Transverse colon (tissue), 4 donors: ENCODE measurements around the gene KCTD21. TPM values are rescaled to one million over a fixed set of nuclear protein-coding genes. Genes with fewer than 3 reads are reported as not detected.

Experiments
- DNase-seq: peaks from one replicate; pipeline ENCODE4 v3.0.0-alpha.2; 2019
- H3K27ac ChIP-seq, 4 donors: fragments of 200-600 bp; sonication (generic); 2 replicates each; pipeline ENCODE4 v1.5.1; 2016 to 2018; ENCODE audit warnings: inconsistent platforms in 4 of 4
- H3K27me3 ChIP-seq: fragments of 200-600 bp; sonication (generic); 2 replicates; pipeline ENCODE4 v1.5.1; 2017; ENCODE audit warnings: inconsistent platforms
- H3K36me3 ChIP-seq, 4 donors: fragments of 200-600 bp; sonication (generic); 2 replicates each; pipeline ENCODE4 v1.5.1; 2017 to 2019; ENCODE audit warnings: inconsistent platforms in 4 of 4
- H3K4me1 ChIP-seq, 4 donors: fragments of 200-600 bp; sonication (generic); 2 replicates each; pipeline ENCODE4 v1.5.1; 2017 to 2020; ENCODE audit warnings: inconsistent platforms in 4 of 4
- H3K4me3 ChIP-seq, 4 donors: fragments of 200-600 bp; sonication (generic); 1 replicate in 1 of 4; 2 replicates in 3 of 4; pipeline versions ENCODE4 v1.5.1 to v1.6.1; 2017 to 2019; ENCODE audit warnings: inconsistent platforms in 4 of 4
- H3K9me3 ChIP-seq, 2 donors: fragments of 200-600 bp; sonication (generic); 2 replicates each; pipeline ENCODE4 v1.5.1; 2017 to 2019; ENCODE audit warnings: inconsistent platforms in 2 of 2
- EP300 ChIP-seq: sonication (generic); formaldehyde crosslinking; IDR thresholded peaks from one replicate; pipeline ENCODE4 v1.6.1; 2017; ENCODE audit warnings: antibody characterized with exemption, low read depth
- POLR2A ChIP-seq: fragments of 450-650 bp; IDR thresholded peaks from one replicate; pipeline ENCODE4 v1.6.1; 2016; ENCODE audit warnings: antibody characterized with exemption, mild to moderate bottlenecking, moderate library complexity
- POLR2AphosphoS5 ChIP-seq, 3 donors: sonication (generic); formaldehyde crosslinking; IDR thresholded peaks; one replicate each; pipeline ENCODE4 v1.6.1; 2016; ENCODE audit warnings: antibody characterized with exemption in 3 of 3
- WGBS, 2 donors: methylation state at CpG; one replicate each; pipeline ENCODE4 v1.1.5; 2018; ENCODE audit warnings: low coverage in 1 of 2; 5-methylcytosine and 5-hydroxymethylcytosine counted together
- in situ Hi-C, 4 donors: fragments of 200-750 bp; cut with MboI; loops; one replicate each; pipeline versions ENCODE4 v1.15.0 to v1.15.1; 2017; ENCODE audit warnings: low sequenced_read_pairs in 3 of 4, low pct_ligation_motif_present in 1 of 4, low pct_unique_long_range_greater_than_20kb in 1 of 4
- intact Hi-C: fragments of 100-400 bp; cut with DNase I; formaldehyde crosslinking; loops from one replicate; pipeline ENCODE4 v1.15.1; 2023; ENCODE audit warnings: low total_unique reads
- total RNA-seq, 4 donors: library from RNA; depleted of rRNA; stranded (reverse); fragments of >200 nt; gene quantifications; one replicate each; pipeline ENCODE4 v1.1.0, GENCODE V29; 2016
- TF ChIP-seq, protein P1 (sequence below), 5 experiments: fragments of 200-600 bp in 3 of 5; fragments of 450-650 bp in 2 of 5; sonication (generic) in 3 of 5; IDR thresholded peaks; 1 replicate in 2 of 5; 2 replicates in 3 of 5; pipeline ENCODE4 v1.5.1; 2016 to 2017; ENCODE audit warnings: antibody characterized with exemption in 5 of 5, inconsistent platforms in 3 of 5, mild to moderate bottlenecking in 2 of 5, moderate library complexity in 1 of 5

Gene KCTD21
- total RNA-seq, 4 donors from 2014 or later, result 10.9 to 55.0 (median 29.2) TPM

DNA sequence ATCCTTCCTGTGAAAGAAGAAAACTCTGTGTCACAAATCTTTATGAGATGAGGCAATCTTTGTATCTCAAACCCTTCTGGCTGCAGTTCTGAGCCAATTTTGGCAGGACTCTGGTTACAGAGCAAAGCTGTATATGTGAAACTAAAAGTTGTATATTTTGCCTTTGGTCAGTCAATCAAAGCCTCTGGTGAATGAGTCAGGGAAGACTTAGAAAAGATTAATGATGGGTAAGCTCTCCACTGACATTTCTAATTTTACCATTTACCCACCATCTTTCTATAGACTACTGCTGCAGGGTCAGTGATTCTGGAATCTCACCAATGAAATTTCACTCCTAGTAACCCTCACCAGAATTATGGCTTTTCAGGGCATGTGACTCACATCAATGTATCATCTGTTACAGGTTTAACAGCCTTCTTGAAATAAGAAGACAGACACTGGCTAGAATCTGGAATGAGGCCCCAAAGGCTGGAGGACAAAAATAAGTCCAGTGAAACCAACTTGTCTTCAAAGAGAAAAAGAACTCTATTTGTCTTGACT lies 43.6 kb upstream of the KCTD21 start:
- Histone ChIP-seq H3K4me1 (peaks cover 0 to 14% (median 0%) of the 10 kb centered on the region in 4 donors), H3K9me3 (no peaks in the 10 kb centered on the region), H3K27me3 (no peaks in the 10 kb centered on the region), H3K4me3 (no peak overlapping the region), H3K27ac (no peak overlapping the region), H3K36me3 (no peaks in the 10 kb centered on the region)
- DNase-seq, result no peak
- intact Hi-C loops, result no loop called here
- TF ChIP-seq, protein P1, sequence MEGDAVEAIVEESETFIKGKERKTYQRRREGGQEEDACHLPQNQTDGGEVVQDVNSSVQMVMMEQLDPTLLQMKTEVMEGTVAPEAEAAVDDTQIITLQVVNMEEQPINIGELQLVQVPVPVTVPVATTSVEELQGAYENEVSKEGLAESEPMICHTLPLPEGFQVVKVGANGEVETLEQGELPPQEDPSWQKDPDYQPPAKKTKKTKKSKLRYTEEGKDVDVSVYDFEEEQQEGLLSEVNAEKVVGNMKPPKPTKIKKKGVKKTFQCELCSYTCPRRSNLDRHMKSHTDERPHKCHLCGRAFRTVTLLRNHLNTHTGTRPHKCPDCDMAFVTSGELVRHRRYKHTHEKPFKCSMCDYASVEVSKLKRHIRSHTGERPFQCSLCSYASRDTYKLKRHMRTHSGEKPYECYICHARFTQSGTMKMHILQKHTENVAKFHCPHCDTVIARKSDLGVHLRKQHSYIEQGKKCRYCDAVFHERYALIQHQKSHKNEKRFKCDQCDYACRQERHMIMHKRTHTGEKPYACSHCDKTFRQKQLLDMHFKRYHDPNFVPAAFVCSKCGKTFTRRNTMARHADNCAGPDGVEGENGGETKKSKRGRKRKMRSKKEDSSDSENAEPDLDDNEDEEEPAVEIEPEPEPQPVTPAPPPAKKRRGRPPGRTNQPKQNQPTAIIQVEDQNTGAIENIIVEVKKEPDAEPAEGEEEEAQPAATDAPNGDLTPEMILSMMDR (IDR thresholded peaks at IDR 0.05), result no peak
- TF ChIP-seq EP300, result no peak
- TF ChIP-seq POLR2AphosphoS5 (IDR thresholded peaks at IDR 0.05), result no peak
- no peak for TF ChIP-seq POLR2A
- in situ Hi-C loops, result loop anchor here in 2 of 4 donors (25.0 kb wide), 2 partner anchors 180 to 330 kb away; partner anchors contain the start of genes GAB2 (in 1 of the 2) and NARS2 (in 1 of the 2)

DNA sequence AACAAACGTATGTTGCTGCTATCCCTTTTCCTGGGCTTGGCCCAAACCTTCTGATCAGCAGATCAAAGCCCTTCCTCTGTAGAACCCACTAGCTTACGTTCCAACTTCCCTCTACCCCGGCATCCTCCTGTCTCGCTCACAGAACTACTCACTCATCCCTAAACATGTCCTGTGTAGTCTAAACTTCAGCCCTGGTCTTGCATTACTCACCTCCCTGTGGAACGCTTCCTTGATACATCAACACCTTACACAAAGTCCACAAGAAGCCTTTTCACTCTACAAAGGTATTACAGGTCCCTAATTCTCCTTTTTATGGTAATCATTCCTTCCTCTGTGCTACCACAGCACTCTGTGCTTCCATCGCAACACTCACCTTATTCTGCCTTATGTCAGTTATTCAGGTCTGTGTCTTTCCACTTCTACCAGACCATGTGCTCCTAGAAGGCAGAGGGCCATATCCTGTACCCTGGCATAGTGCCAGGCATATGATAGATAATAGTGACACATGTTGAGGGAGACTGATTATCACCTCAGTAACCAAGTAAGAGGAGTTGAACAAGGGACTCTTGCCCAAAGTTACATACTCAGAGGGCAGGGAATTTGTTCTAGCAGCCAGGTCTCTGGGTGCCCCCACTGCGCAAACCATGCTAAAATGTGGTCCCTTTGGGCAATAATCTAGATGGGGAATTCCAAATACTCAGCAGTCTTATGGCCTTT lies 41.9 kb upstream of the KCTD21 start:
- DNase-seq, result no peak
- TF ChIP-seq, protein P1 (IDR thresholded peaks at IDR 0.05), result no peak
- TF ChIP-seq EP300 (no peak), POLR2AphosphoS5 (IDR thresholded peaks at IDR 0.05) (no peak), POLR2A (no peak)
- H3K4me3 ChIP-seq, result no peak overlapping the region
- in situ Hi-C loops (loop anchor here in 2 of 4 donors (25.0 kb wide), 2 partner anchors 182 to 332 kb away; partner anchors contain the start of genes GAB2 (in 1 of the 2) and NARS2 (in 1 of the 2)), intact Hi-C loops (no loop called here)
- WGBS, 2 donors, result 86 to 100% methylated on average over 6 to 7 of the region's 7 CpGs
- H3K36me3 ChIP-seq, result no peaks in the 10 kb centered on the region
- H3K9me3 ChIP-seq, result no peaks in the 10 kb centered on the region
- H3K4me1 ChIP-seq, result peaks cover 0 to 14% (median 0%) of the 10 kb centered on the region in 4 donors
- H3K27ac ChIP-seq, result no peak overlapping the region
- no peaks in the 10 kb centered on the region for H3K27me3 ChIP-seq

DNA sequence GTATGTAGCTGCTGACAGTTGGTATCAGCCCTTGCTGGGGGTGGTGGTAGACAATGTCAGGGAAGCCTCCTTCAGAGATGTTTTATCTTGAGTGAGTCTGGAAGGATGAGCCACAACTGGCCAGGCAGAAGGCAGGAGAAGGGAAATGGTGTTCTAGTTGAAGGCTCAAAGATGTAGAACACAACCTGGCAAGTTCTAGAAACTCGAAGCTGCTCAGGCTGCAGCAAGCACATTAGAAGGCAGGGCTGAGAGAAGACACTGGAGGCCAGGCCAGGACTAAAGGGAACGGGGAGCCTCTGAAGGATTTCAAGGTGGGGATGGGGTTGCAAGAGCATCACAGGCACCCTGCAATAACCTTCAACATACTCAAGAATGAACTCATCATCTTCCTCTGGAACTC lies 40.7 kb upstream of the KCTD21 start:
- intact Hi-C loops (no loop called here), in situ Hi-C loops (loop anchor here in 3 of 4 donors (10.0 to 25.0 kb wide), 4 partner anchors 183 to 336 kb away; partner anchors contain the start of genes GAB2 (in 1 of the 3) and NARS2 (in 1 of the 3))
- no peak for DNase-seq
- Histone ChIP-seq H3K4me3 (no peak overlapping the region), H3K27ac (no peak overlapping the region), H3K27me3 (no peaks in the 10 kb centered on the region), H3K36me3 (peaks cover 0 to 5% (median 0%) of the 10 kb centered on the region in 4 donors), H3K9me3 (no peaks in the 10 kb centered on the region), H3K4me1 (peaks cover 0 to 14% (median 0%) of the 10 kb centered on the region in 4 donors)
- TF ChIP-seq POLR2AphosphoS5 (IDR thresholded peaks at IDR 0.05) (no peak), POLR2A (no peak), EP300 (no peak)
- TF ChIP-seq, protein P1 (IDR thresholded peaks at IDR 0.05), result no peak
- WGBS, 2 donors, result 84% methylated on average over 2 of the region's 2 CpGs; no CpG with 5 or more reads in 1 of the 2 donors

DNA sequence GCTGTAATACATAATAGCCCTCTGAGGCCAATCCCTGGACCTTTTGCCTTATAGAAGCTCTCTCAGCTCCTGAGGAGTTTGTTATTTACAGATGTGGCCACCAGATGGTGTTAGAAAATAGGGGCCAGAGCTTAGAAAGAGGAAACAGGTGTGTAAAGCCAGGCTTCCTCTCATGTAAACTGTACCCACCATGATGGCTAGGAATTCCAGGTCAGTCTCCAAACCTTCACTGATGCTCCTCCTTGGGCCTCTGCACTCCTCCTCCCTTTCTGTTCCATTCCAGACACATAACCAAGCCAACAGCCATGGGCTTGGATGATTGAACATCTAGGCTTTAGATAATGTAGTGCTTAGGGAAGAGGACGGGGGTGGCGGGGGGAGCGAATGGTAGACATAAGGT lies 40.0 kb upstream of the KCTD21 start:
- in situ Hi-C loops (loop anchor here in 3 of 4 donors (10.0 to 25.0 kb wide), 4 partner anchors 184 to 336 kb away; partner anchors contain the start of genes GAB2 (in 1 of the 3) and NARS2 (in 1 of the 3)), intact Hi-C loops (no loop called here)
- Histone ChIP-seq H3K4me1 (peaks cover 0 to 14% (median 0%) of the 10 kb centered on the region in 4 donors), H3K27ac (no peak overlapping the region), H3K36me3 (peaks cover 0 to 6% (median 0%) of the 10 kb centered on the region in 4 donors), H3K9me3 (no peaks in the 10 kb centered on the region), H3K4me3 (no peak overlapping the region), H3K27me3 (no peaks in the 10 kb centered on the region)
- DNase-seq, result peak; percentile 22
- WGBS, 2 donors, result 89 to 97% methylated on average over 3 of the region's 3 CpGs
- TF ChIP-seq EP300, result no peak
- TF ChIP-seq, protein P1 (IDR thresholded peaks at IDR 0.05), result peak; percentile 42 to 64 (median 55)
